A549 (cell line): ENCODE measurements around the gene SIGLEC9. TPM values are rescaled to one million over a fixed set of nuclear protein-coding genes. Genes with fewer than 3 reads are reported as not detected.

Source experiments
- ATAC-seq, 2 experiments: fragments of 200-7000 bp in 1 of 2; fragments of >200 bp in 1 of 2; cut with Nextera tagmentation in 1 of 2; cut with Tn5 transposase in 1 of 2; 3 replicates each; pipeline versions ENCODE4 v1.8.0 to v1.9.1; 2018 to 2020; ENCODE audit warnings: mild to moderate bottlenecking in 1 of 2, moderate library complexity in 1 of 2
- CTCF ChIA-PET: fragments of 300-600 bp; sonication (Branson Sonifier 250); formaldehyde crosslinking; extraction: SDS; loops from one replicate; lab custom pipeline; 2021; ENCODE audit warnings: antibody characterized with exemption, inconsistent platforms; lab: Yijun Ruan, JAX
- POLR2A ChIA-PET: fragments of 350-600 bp; formaldehyde crosslinking; extraction: SDS; loops from one replicate; lab custom pipeline; 2021; ENCODE audit warnings: antibody characterized with exemption, inconsistent platforms; lab: Yijun Ruan, JAX
- DNase-seq, 2 experiments: peaks; one replicate each; pipeline versions ENCODE4 v3.0.0 to v3.0.0-alpha.2; 2011 to 2016; ENCODE audit warnings: low read depth in 1 of 2, low spot score in 1 of 2
- FAIRE-seq: peaks from 2 replicates; lab custom pipeline; 2011; peaks lifted over from hg19 to GRCh38; lab: Jason Lieb, UNC
- H3K27ac ChIP-seq, 2 experiments: fragments of >200 bp; sonication (Bioruptor Twin); formaldehyde crosslinking; 3 replicates each; pipeline ENCODE4 v1.5.1; 2016 to 2017
- H3K4me1 ChIP-seq: fragments of >200 bp; sonication (Bioruptor Twin); formaldehyde crosslinking; 3 replicates; pipeline ENCODE4 v1.6.1; 2016
- H3K4me2 ChIP-seq: fragments of >200 bp; sonication (Bioruptor Twin); formaldehyde crosslinking; 3 replicates; pipeline ENCODE4 v1.6.1; 2016
- H3K4me3 ChIP-seq: fragments of >200 bp; sonication (Bioruptor Twin); formaldehyde crosslinking; 3 replicates; pipeline ENCODE4 v1.5.1; 2016
- H3K9me3 ChIP-seq: fragments of >200 bp; sonication (Bioruptor Twin); formaldehyde crosslinking; 3 replicates; pipeline ENCODE4 v1.6.1; 2016
- CBX2 ChIP-seq: fragments of 200-600 bp; sonication (generic); IDR thresholded peaks from 2 replicates; pipeline ENCODE4 v1.6.1; 2016; ENCODE audit warnings: low read depth, mild to moderate bottlenecking, borderline replicate concordance
- CBX8 ChIP-seq: fragments of 200-600 bp; sonication (generic); IDR thresholded peaks from 2 replicates; pipeline ENCODE4 v1.6.1; 2016
- CTCF ChIP-seq: fragments of >200 bp; sonication (Bioruptor Twin); formaldehyde crosslinking; IDR thresholded peaks from 3 replicates; pipeline ENCODE4 v1.5.1; 2016
- EHF ChIP-seq: fragments of 250-450 bp; sonication (Bioruptor Pico); IDR thresholded peaks from 2 replicates; pipeline ENCODE4 v1.5.0; 2020; ENCODE audit warnings: mild to moderate bottlenecking
- FOSB ChIP-seq: fragments of 250-450 bp; sonication (Bioruptor Pico); IDR thresholded peaks from 2 replicates; pipeline ENCODE4 v1.5.0; 2020; ENCODE audit warnings: mild to moderate bottlenecking, moderate library complexity
- FOSL2 ChIP-seq, 2 experiments: fragments of 450-650 bp in 1 of 2; fragments of >200 bp in 1 of 2; sonication (Bioruptor Twin) in 1 of 2; formaldehyde crosslinking; IDR thresholded peaks; 2 replicates each; pipeline versions ENCODE4 v1.5.0 to v1.6.1; 2016 to 2020; ENCODE audit warnings: mild to moderate bottlenecking in 1 of 2, moderate library complexity in 1 of 2
- GATA3 ChIP-seq: IDR thresholded peaks from 2 replicates; pipeline ENCODE4 v1.6.1; 2012; ENCODE audit warnings: borderline replicate concordance
- HDAC2 ChIP-seq: fragments of 200-600 bp; sonication (generic); IDR thresholded peaks from 2 replicates; pipeline ENCODE4 v1.6.1; 2016
- HES2 ChIP-seq: fragments of >200 bp; sonication (Bioruptor Twin); formaldehyde crosslinking; IDR thresholded peaks from 2 replicates; pipeline ENCODE4 v1.6.1; 2016
- HEYL ChIP-seq: fragments of 250-450 bp; sonication (Bioruptor Pico); IDR thresholded peaks from 2 replicates; pipeline ENCODE4 v1.8.0; 2021; ENCODE audit warnings: mild to moderate bottlenecking, moderate library complexity
- HMGXB4 ChIP-seq: fragments of 250-450 bp; sonication (Bioruptor Pico); IDR thresholded peaks from 2 replicates; pipeline ENCODE4 v1.5.0; 2021; ENCODE audit warnings: mild to moderate bottlenecking, moderate library complexity, borderline replicate concordance
- HOXA7 ChIP-seq: fragments of 250-450 bp; sonication (Bioruptor Pico); IDR thresholded peaks from 2 replicates; pipeline ENCODE4 v1.5.0; 2020; ENCODE audit warnings: mild to moderate bottlenecking, moderate library complexity
- HOXB13 ChIP-seq: fragments of 250-450 bp; sonication (Bioruptor Pico); IDR thresholded peaks from 2 replicates; pipeline ENCODE4 v1.5.0; 2020; ENCODE audit warnings: low read depth, mild to moderate bottlenecking, moderate library complexity
- JUN ChIP-seq, 2 experiments: fragments of >200 bp; sonication (Bioruptor Twin); formaldehyde crosslinking; IDR thresholded peaks; 2 replicates in 1 of 2; 3 replicates in 1 of 2; pipeline ENCODE4 v1.6.1; 2016 to 2017
- JUNB ChIP-seq: fragments of >200 bp; sonication (Bioruptor Twin); formaldehyde crosslinking; IDR thresholded peaks from 2 replicates; pipeline ENCODE4 v1.6.1; 2016
- KDM5A ChIP-seq: fragments of 200-600 bp; sonication (generic); IDR thresholded peaks from 2 replicates; pipeline ENCODE4 v1.6.1; 2016; ENCODE audit warnings: antibody characterized with exemption, mild to moderate bottlenecking
- MAX ChIP-seq: IDR thresholded peaks from 2 replicates; pipeline ENCODE4 v1.6.1; 2012
- NPAS2 ChIP-seq: fragments of 250-450 bp; sonication (Bioruptor Pico); IDR thresholded peaks from 2 replicates; pipeline ENCODE4 v1.8.0; 2022; ENCODE audit warnings: mild to moderate bottlenecking, moderate library complexity, borderline replicate concordance
- NR3C1 ChIP-seq: fragments of >200 bp; sonication (Bioruptor Twin); formaldehyde crosslinking; IDR thresholded peaks from 3 replicates; pipeline ENCODE4 v1.6.1; 2017
- PBX3 ChIP-seq: IDR thresholded peaks from 2 replicates; pipeline ENCODE4 v1.6.1; 2012
- POLR2A ChIP-seq: IDR thresholded peaks from 2 replicates; pipeline ENCODE4 v1.6.1; 2012; ENCODE audit warnings: mild to moderate bottlenecking, low read length
- RARB ChIP-seq: fragments of 250-450 bp; sonication (Bioruptor Pico); IDR thresholded peaks from 2 replicates; pipeline ENCODE4 v1.8.0; 2021; ENCODE audit warnings: mild to moderate bottlenecking, moderate library complexity
- RCOR1 ChIP-seq: fragments of 150-350 bp; IDR thresholded peaks from 2 replicates; pipeline ENCODE4 v1.6.1; 2014; ENCODE audit warnings: antibody characterized with exemption, low read length, low read depth
- RNF2 ChIP-seq: fragments of 200-600 bp; sonication (generic); IDR thresholded peaks from 2 replicates; pipeline ENCODE4 v1.6.1; 2016; ENCODE audit warnings: low read depth, mild to moderate bottlenecking, antibody characterized with exemption, moderate library complexity, borderline replicate concordance
- SMC3 ChIP-seq: fragments of >200 bp; sonication (Bioruptor Twin); formaldehyde crosslinking; IDR thresholded peaks from 3 replicates; pipeline ENCODE4 v1.6.1; 2018; ENCODE audit warnings: inconsistent platforms
- SREBF2 ChIP-seq: fragments of 450-650 bp; IDR thresholded peaks from 2 replicates; pipeline ENCODE4 v1.6.1; 2014; ENCODE audit warnings: mild to moderate bottlenecking, moderate library complexity
- TFCP2L1 ChIP-seq: fragments of 250-450 bp; sonication (Bioruptor Pico); IDR thresholded peaks from 2 replicates; pipeline ENCODE4 v1.5.0; 2021; ENCODE audit warnings: mild to moderate bottlenecking
- TP53 ChIP-seq: fragments of 250-450 bp; sonication (Bioruptor Pico); IDR thresholded peaks from 2 replicates; pipeline ENCODE4 v1.5.0; 2021; ENCODE audit warnings: mild to moderate bottlenecking, moderate library complexity
- ZC3H11A ChIP-seq: fragments of 450-650 bp; IDR thresholded peaks from 2 replicates; pipeline ENCODE4 v1.6.1; 2014; ENCODE audit warnings: antibody characterized with exemption, mild to moderate bottlenecking
- ZFP36 ChIP-seq: fragments of 450-650 bp; IDR thresholded peaks from 2 replicates; pipeline ENCODE4 v1.6.1; 2014; ENCODE audit warnings: borderline replicate concordance; ENCODE audit not compliant: partially characterized antibody
- WGBS: methylation state at CpG from one replicate; pipeline ENCODE4 v1.1.6; 2017; ENCODE audit errors: missing lambda C conversion rate; 5-methylcytosine and 5-hydroxymethylcytosine counted together
- polyA plus RNA-seq, 4 experiments: library from polyadenylated mRNA; depleted of rRNA in 3 of 4; stranded (reverse); fragments of >200 nt; fragmentation: RNase III in 1 of 4; extraction: RNeasy Plus Mini Kit Qiagen cat#74134 plus additional on column Dnase treatment in 1 of 4; gene quantifications; 2 replicates in 3 of 4; 3 replicates in 1 of 4; pipeline ENCODE4 v1.2.3, GENCODE V29; 2011 to 2017

The SIGLEC9 gene
- polyA plus RNA-seq, 2 of the 4 experiments (the other 2 are of a cell fraction) = not detected

GRCh38 chr19:51078104-51078503 is 46.6 kb upstream of the SIGLEC9 start:
- TF ChIP-seq EHF (CRISPR knock-in tag) = no peak
- no peak for TF ChIP-seq HMGXB4 (CRISPR knock-in tag)
- TF ChIP-seq NR3C1 = no peak
- TF ChIP-seq NPAS2 = no peak
- no peak for TF ChIP-seq JUN (IDR thresholded peaks at IDR 0.05)
- no peak for TF ChIP-seq JUNB
- no peak for TF ChIP-seq CTCF
- TF ChIP-seq HOXB13 (CRISPR knock-in tag) = no peak
- no peak for TF ChIP-seq PBX3
- TF ChIP-seq TFCP2L1 (CRISPR knock-in tag) = no peak
- no peak for TF ChIP-seq RARB (CRISPR knock-in tag)
- no peak for TF ChIP-seq RNF2
- TF ChIP-seq HDAC2 = no peak
- no peak for TF ChIP-seq SMC3
- no peak for TF ChIP-seq HOXA7
- no peak for TF ChIP-seq HEYL (CRISPR knock-in tag)
- TF ChIP-seq FOSL2 (IDR thresholded peaks at IDR 0.05) = no peak
- TF ChIP-seq FOSL2 (CRISPR knock-in tag; IDR thresholded peaks at IDR 0.05) = no peak
- no peak for TF ChIP-seq CBX8
- peak; percentile 51 to 60; a peak in 5 of 6 replicates for ATAC-seq
- Histone ChIP-seq H3K4me2 (no peak overlapping the region), H3K9me3 (peaks cover 20% of the 10 kb centered on the region), H3K4me3 (no peak overlapping the region), H3K27ac (no peak overlapping the region), H3K4me1 (no peaks in the 10 kb centered on the region)
- ChIA-PET POLR2A (no interaction called here), CTCF (no interaction called here)
- no peak for DNase-seq
- 31% methylated on average over 6 of the region's 6 CpGs for WGBS
- FAIRE-seq = no peak

- WGBS = 85% methylated on average over 5 of the region's 6 CpGs
- DNase-seq = no peak
- Histone ChIP-seq H3K9me3 (peaks cover 14% of the 10 kb centered on the region), H3K4me1 (no peaks in the 10 kb centered on the region), H3K27ac (no peak overlapping the region), H3K4me3 (no peak overlapping the region), H3K4me2 (no peak overlapping the region)
- FAIRE-seq = no peak
- ChIA-PET CTCF (interaction anchor here (3.1 to 3.3 kb wide), 2 partner anchors 16 to 62 kb away, joined by 11 to 17 read pairs; no protein-coding TSS in a partner anchor), POLR2A (no interaction called here)
- TF ChIP-seq FOSB (CRISPR knock-in tag) (no peak), MAX (no peak), CBX8 (no peak), GATA3 (no peak), HMGXB4 (CRISPR knock-in tag) (no peak), RCOR1 (no peak), TP53 (CRISPR knock-in tag) (no peak), POLR2A (no peak), CBX2 (no peak), HEYL (CRISPR knock-in tag) (no peak), ZFP36 (no peak), ZC3H11A (no peak), KDM5A (no peak), SREBF2 (no peak), HES2 (no peak)
- ATAC-seq = no peak; a peak in 1 of 6 replicates
These were observed 46.0 kb upstream of the SIGLEC9 start for GRCh38 chr19:51078731-51079130.
